MM.1S (cell line): Measurements from ENCODE around the gene EEF1AKMT1.

Source experiments
- DNase-seq: peaks from one replicate; pipeline ENCODE4 v3.0.0-alpha.2; 2015
- H2AFZ ChIP-seq: fragments of 300-600 bp; sonication (generic); 2 replicates; pipeline ENCODE4 v1.6.0; 2016; ENCODE audit warnings: antibody characterized with exemption, low read length
- H3F3A ChIP-seq: fragments of 300-600 bp; sonication (generic); 2 replicates; pipeline ENCODE4 v1.6.1; 2016; ENCODE audit warnings: mild to moderate bottlenecking, antibody characterized with exemption, low read length, moderate library complexity, mixed read lengths; ENCODE audit not compliant: insufficient read depth
- H3K27ac ChIP-seq: fragments of 300-600 bp; sonication (generic); 2 replicates; pipeline ENCODE4 v1.5.1; 2016; ENCODE audit warnings: mild to moderate bottlenecking, low read length
- H3K27me3 ChIP-seq: fragments of 300-600 bp; sonication (generic); replicated peaks from 2 replicates; pipeline ENCODE4 v1.6.0; 2016; ENCODE audit warnings: low read length; ENCODE audit not compliant: insufficient read depth
- H3K36me3 ChIP-seq: fragments of 300-600 bp; sonication (generic); replicated peaks from 2 replicates; pipeline ENCODE4 v1.6.1; 2016; ENCODE audit warnings: mild to moderate bottlenecking, low read length, mixed read lengths; ENCODE audit not compliant: insufficient read depth
- H3K4me1 ChIP-seq: fragments of 300-600 bp; sonication (generic); 2 replicates; pipeline ENCODE4 v1.6.1; 2016; ENCODE audit warnings: low read length, mixed read lengths
- H3K4me2 ChIP-seq: fragments of 300-600 bp; sonication (generic); 2 replicates; pipeline ENCODE4 v1.6.0; 2016; ENCODE audit warnings: low read depth, low read length
- H3K4me3 ChIP-seq: fragments of 300-600 bp; sonication (generic); 2 replicates; pipeline ENCODE4 v1.5.1; 2016; ENCODE audit warnings: low read length, mixed read lengths
- H3K79me2 ChIP-seq: fragments of 300-600 bp; sonication (generic); 2 replicates; pipeline ENCODE4 v1.6.1; 2016; ENCODE audit warnings: mixed run types, low read length, mixed read lengths
- H3K9ac ChIP-seq: fragments of 300-600 bp; sonication (generic); 2 replicates; pipeline ENCODE4 v1.6.1; 2016; ENCODE audit warnings: low read length, mixed read lengths
- H3K9me2 ChIP-seq: fragments of 300-600 bp; sonication (generic); replicated peaks from 2 replicates; pipeline ENCODE4 v1.6.1; 2016; ENCODE audit warnings: mild to moderate bottlenecking, low read length, mixed read lengths; ENCODE audit not compliant: insufficient read depth
- H3K9me3 ChIP-seq: fragments of 300-600 bp; sonication (generic); replicated peaks from 2 replicates; pipeline ENCODE4 v1.6.1; 2016; ENCODE audit warnings: mild to moderate bottlenecking, low read length, mixed read lengths; ENCODE audit not compliant: insufficient read depth
- H4K20me1 ChIP-seq: fragments of 300-600 bp; sonication (generic); 2 replicates; pipeline ENCODE4 v1.6.1; 2016; ENCODE audit warnings: mild to moderate bottlenecking, low read length, moderate library complexity, mixed read lengths; ENCODE audit not compliant: insufficient read depth
- EZH2 ChIP-seq: fragments of 300-600 bp; sonication (generic); optimal IDR thresholded peaks from 2 replicates; pipeline ENCODE3; 2017; ENCODE audit warnings: low read depth, mild to moderate bottlenecking, antibody characterized with exemption, low read length, mixed read lengths
- EZH2phosphoT487 ChIP-seq: fragments of 300-600 bp; sonication (generic); IDR thresholded peaks from 2 replicates; pipeline ENCODE4 v1.6.1; 2018; ENCODE audit warnings: antibody characterized with exemption, low read length
- TF ChIP-seq, protein P1 (sequence below): fragments of 300-600 bp; sonication (generic); IDR thresholded peaks from 2 replicates; pipeline ENCODE4 v1.5.1; 2016; ENCODE audit warnings: antibody characterized with exemption, low read length, mixed read lengths

EEF1AKMT1 gene

DNA sequence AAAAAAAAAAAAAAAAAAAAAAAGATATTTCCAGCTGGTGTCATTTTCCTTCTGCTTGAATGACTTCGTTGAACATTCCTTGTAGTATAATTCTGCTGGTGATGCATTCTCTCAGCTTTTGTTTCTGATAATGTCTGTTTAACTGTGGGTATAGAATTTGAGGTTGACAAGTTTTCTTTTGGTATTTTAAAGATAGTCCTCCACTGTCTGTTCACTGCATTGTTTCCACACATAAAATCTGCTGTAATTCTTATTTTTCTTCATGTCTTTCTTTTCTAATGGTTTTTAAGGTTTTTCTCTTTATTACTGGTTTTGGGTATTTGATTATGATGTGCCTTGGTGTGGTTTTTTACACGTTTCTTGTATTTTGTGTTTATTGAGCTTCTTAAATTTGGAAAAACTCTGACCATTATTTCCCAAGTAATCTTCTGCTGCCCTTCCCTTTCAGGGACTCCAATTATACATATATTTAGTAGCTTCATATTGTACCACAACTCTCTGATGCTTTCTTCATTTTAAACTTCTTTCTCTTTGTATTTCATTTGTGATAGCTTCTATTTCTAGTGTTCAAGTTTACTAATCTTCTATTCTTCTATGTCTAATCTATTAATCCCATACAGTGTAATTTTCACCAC, 6.3 kb downstream of the EEF1AKMT1 start:
- no peak for DNase-seq
- Histone ChIP-seq H3F3A (no peaks in the 10 kb centered on the region), H3K79me2 (no peaks in the 10 kb centered on the region), H3K36me3 (no peaks in the 10 kb centered on the region), H2AFZ (no peak overlapping the region), H4K20me1 (no peaks in the 10 kb centered on the region), H3K9me2 (no peaks in the 10 kb centered on the region), H3K9ac (no peak overlapping the region), H3K27ac (no peak overlapping the region), H3K9me3 (no peaks in the 10 kb centered on the region), H3K4me2 (no peak overlapping the region), H3K4me1 (no peaks in the 10 kb centered on the region), H3K27me3 (no peaks in the 10 kb centered on the region), H3K4me3 (no peak overlapping the region)
- TF ChIP-seq EZH2 (no peak), EZH2phosphoT487 (no peak)
- TF ChIP-seq, protein P1, sequence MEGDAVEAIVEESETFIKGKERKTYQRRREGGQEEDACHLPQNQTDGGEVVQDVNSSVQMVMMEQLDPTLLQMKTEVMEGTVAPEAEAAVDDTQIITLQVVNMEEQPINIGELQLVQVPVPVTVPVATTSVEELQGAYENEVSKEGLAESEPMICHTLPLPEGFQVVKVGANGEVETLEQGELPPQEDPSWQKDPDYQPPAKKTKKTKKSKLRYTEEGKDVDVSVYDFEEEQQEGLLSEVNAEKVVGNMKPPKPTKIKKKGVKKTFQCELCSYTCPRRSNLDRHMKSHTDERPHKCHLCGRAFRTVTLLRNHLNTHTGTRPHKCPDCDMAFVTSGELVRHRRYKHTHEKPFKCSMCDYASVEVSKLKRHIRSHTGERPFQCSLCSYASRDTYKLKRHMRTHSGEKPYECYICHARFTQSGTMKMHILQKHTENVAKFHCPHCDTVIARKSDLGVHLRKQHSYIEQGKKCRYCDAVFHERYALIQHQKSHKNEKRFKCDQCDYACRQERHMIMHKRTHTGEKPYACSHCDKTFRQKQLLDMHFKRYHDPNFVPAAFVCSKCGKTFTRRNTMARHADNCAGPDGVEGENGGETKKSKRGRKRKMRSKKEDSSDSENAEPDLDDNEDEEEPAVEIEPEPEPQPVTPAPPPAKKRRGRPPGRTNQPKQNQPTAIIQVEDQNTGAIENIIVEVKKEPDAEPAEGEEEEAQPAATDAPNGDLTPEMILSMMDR, result no peak

DNA sequence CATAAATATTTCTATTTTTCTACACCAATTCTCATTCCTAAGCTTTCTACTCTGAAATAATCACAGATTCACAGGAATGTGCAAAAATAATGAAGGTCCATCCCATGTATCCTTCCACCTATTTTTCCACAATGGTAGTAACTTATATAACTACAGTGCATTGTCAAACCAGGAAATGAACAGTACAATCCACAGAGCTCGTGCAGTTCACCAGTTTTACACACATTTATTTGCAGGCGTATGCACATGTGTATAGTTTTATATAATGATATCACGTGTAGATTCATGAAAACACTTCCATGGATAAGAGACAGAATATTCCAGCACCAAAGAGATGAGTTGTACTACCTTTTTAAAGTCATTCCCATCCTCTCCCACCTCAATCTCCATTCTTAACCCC, 12.9 kb downstream of the EEF1AKMT1 start:
- no peak overlapping the region for H2AFZ ChIP-seq
- no peaks in the 10 kb centered on the region for H4K20me1 ChIP-seq
- H3K4me2 ChIP-seq, result no peak overlapping the region
- H3K27ac ChIP-seq, result no peak overlapping the region
- no peak overlapping the region for H3K4me3 ChIP-seq
- H3K9ac ChIP-seq, result no peak overlapping the region
- H3F3A ChIP-seq, result no peaks in the 10 kb centered on the region
- H3K9me2 ChIP-seq, result no peaks in the 10 kb centered on the region
- DNase-seq, result no peak
- no peaks in the 10 kb centered on the region for H3K9me3 ChIP-seq
- TF ChIP-seq, protein P1, result no peak
- TF ChIP-seq EZH2phosphoT487, result no peak
- TF ChIP-seq EZH2, result no peak
- no peaks in the 10 kb centered on the region for H3K27me3 ChIP-seq
- H3K4me1 ChIP-seq, result no peaks in the 10 kb centered on the region
- H3K36me3 ChIP-seq, result no peaks in the 10 kb centered on the region
- no peaks in the 10 kb centered on the region for H3K79me2 ChIP-seq

DNA sequence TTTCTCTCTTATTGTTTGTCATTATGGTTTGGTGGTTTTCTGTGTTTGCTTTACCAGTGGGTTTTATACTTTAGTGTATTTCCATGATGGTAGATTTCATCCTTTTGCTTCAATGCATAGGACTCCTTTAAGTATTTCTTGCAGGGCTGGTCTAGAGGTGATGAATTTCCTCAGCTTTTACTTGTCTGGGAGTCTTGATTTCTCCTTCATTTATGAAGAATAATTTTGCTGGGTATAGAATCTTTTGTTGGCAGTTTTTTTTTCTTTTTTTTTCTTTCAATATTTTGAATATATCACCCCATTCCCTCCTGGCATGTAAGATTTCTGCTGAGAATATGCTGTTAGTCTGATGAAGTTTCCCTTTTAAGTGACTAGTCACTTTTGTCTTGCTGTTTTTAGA, 19.8 kb downstream of the EEF1AKMT1 start:
- Histone ChIP-seq H4K20me1 (no peaks in the 10 kb centered on the region), H3K36me3 (no peaks in the 10 kb centered on the region), H3F3A (no peaks in the 10 kb centered on the region), H3K27me3 (no peaks in the 10 kb centered on the region), H3K4me2 (no peak overlapping the region), H3K9me3 (no peaks in the 10 kb centered on the region), H3K9me2 (no peaks in the 10 kb centered on the region), H3K4me1 (no peaks in the 10 kb centered on the region), H3K9ac (no peak overlapping the region), H3K79me2 (no peaks in the 10 kb centered on the region), H2AFZ (no peak overlapping the region), H3K4me3 (no peak overlapping the region), H3K27ac (no peak overlapping the region)
- DNase-seq, result no peak
- TF ChIP-seq EZH2 (no peak), EZH2phosphoT487 (no peak)
- TF ChIP-seq, protein P1, result no peak
